Spinal cord (tissue), 4 donors: ENCODE data around the gene CTAGE8. TPM values are rescaled to one million over a fixed set of nuclear protein-coding genes. Genes with fewer than 3 reads are reported as not detected.

Experiments used
- polyA plus RNA-seq, 2 donors: library from polyadenylated mRNA; unstranded; fragments of 120-200 nt; gene quantifications; one replicate each; pipeline ENCODE4 v1.2.1, GENCODE V29; 2013; ENCODE audit not compliant: insufficient read length in 2 of 2
- total RNA-seq, 2 donors: library from RNA; depleted of rRNA in 1 of 2; stranded (reverse); fragments of 120-200 nt in 1 of 2; fragments of >200 nt in 1 of 2; gene quantifications; one replicate each; pipeline versions ENCODE4 v1.2.3 to v1.2.4, GENCODE V29; 2013 to 2014

CTAGE8 gene
- total and polyA plus RNA-seq, 4 donors: 0.20 to 2.6 (median 0.38) TPM

Other genes with a start within 250 kb of the CTAGE8 start
- under 1 TPM in 1 of 2 donors, not detected in 1; under 0.01 TPM for gene OR2A5, start 220.3 kb downstream of the CTAGE8 start, total RNA-seq
- gene OR2A5, start 220.3 kb downstream of the CTAGE8 start, polyA plus RNA-seq: under 1 TPM in 1 of 2 donors, not detected in 1; 0.30 TPM
- gene OR2A25, start 199.5 kb downstream of the CTAGE8 start, total RNA-seq: not detected
- gene OR2A25, start 199.5 kb downstream of the CTAGE8 start, polyA plus RNA-seq: under 1 TPM in 1 of 2 donors, not detected in 1; 0.11 TPM
- gene OR2A12, start 183.0 kb downstream of the CTAGE8 start, total RNA-seq: not detected
- gene OR2A12, start 183.0 kb downstream of the CTAGE8 start, polyA plus RNA-seq: under 1 TPM in 1 of 2 donors, not detected in 1; 0.03 TPM
- gene OR2A2, start 159.7 kb downstream of the CTAGE8 start, total RNA-seq: not detected
- not detected for gene OR2A2, start 159.7 kb downstream of the CTAGE8 start, polyA plus RNA-seq
- gene OR2A14, start 146.1 kb downstream of the CTAGE8 start, total RNA-seq: not detected
- not detected for gene OR2A14, start 146.1 kb downstream of the CTAGE8 start, polyA plus RNA-seq
- 1 to 10 TPM in 1 of 2 donors, under 1 TPM in 1; 0.33 to 1.6 TPM for gene CTAGE4, start 85.8 kb downstream of the CTAGE8 start, total RNA-seq
- gene CTAGE4, start 85.8 kb downstream of the CTAGE8 start, polyA plus RNA-seq: under 1 TPM in 1 of 2 donors, not detected in 1; 0.50 TPM
- gene ARHGEF35, start 73.5 kb downstream of the CTAGE8 start, total RNA-seq: 1 to 10 TPM; 2.0 to 2.6 TPM
- gene ARHGEF35, start 73.5 kb downstream of the CTAGE8 start, polyA plus RNA-seq: 1 to 10 TPM in 1 of 2 donors, under 1 TPM in 1; 0.89 to 1.2 TPM
- gene OR2A42, start 29.7 kb downstream of the CTAGE8 start, total RNA-seq: under 1 TPM; 0.06 to 0.10 TPM
- under 1 TPM; 0.11 to 0.45 TPM for gene OR2A42, start 29.7 kb downstream of the CTAGE8 start, polyA plus RNA-seq
- 1 to 10 TPM; 1.5 to 2.2 TPM for gene OR2A7, start 4.5 kb downstream of the CTAGE8 start, total RNA-seq
- 1 to 10 TPM in 1 of 2 donors, under 1 TPM in 1; 0.25 to 1.7 TPM for gene OR2A7, start 4.5 kb downstream of the CTAGE8 start, polyA plus RNA-seq
- gene OR2A1, start 43.1 kb upstream of the CTAGE8 start, total RNA-seq: under 1 TPM; 0.10 to 0.50 TPM
- gene OR2A1, start 43.1 kb upstream of the CTAGE8 start, polyA plus RNA-seq: under 1 TPM; 0.13 to 0.29 TPM
- gene ARHGEF5, start 86.1 kb upstream of the CTAGE8 start, total RNA-seq: 1 to 10 TPM; 2.2 to 3.5 TPM
- gene ARHGEF5, start 86.1 kb upstream of the CTAGE8 start, polyA plus RNA-seq: 1 to 10 TPM; 1.1 to 3.2 TPM
- not detected for gene NOBOX, start 134.4 kb upstream of the CTAGE8 start, total RNA-seq
- not detected for gene NOBOX, start 134.4 kb upstream of the CTAGE8 start, polyA plus RNA-seq